Neutrophil (primary cell): ENCODE measurements around the gene PRKCE.

Source experiments
- H3K27ac ChIP-seq: fragments of 200-600 bp; sonication (generic); 2 replicates; pipeline ENCODE4 v1.5.1; 2016; ENCODE audit warnings: mild to moderate bottlenecking, moderate library complexity
- H3K27me3 ChIP-seq: fragments of 200-600 bp; sonication (generic); 2 replicates; pipeline ENCODE4 v1.6.0; 2016; ENCODE audit warnings: mild to moderate bottlenecking
- H3K36me3 ChIP-seq: fragments of 200-600 bp; sonication (generic); 2 replicates; pipeline ENCODE4 v1.5.1; 2017
- H3K4me1 ChIP-seq, 2 experiments: fragments of 200-600 bp in 1 of 2; sonication (generic) in 1 of 2; 1 replicate in 1 of 2; 2 replicates in 1 of 2; pipeline versions ENCODE4 v1.5.1 to v1.6.1; 2013 to 2016; ENCODE audit warnings: low read depth in 1 of 2, low read length in 1 of 2, mild to moderate bottlenecking in 1 of 2, moderate library complexity in 1 of 2; ENCODE audit not compliant: control insufficient read depth in 1 of 2, insufficient read depth in 1 of 2
- H3K4me3 ChIP-seq, 2 experiments: fragments of 200-600 bp in 1 of 2; sonication (generic) in 1 of 2; 1 replicate in 1 of 2; 2 replicates in 1 of 2; pipeline ENCODE4 v1.5.1; 2013 to 2016; ENCODE audit warnings: low read depth in 1 of 2, low read length in 1 of 2, mild to moderate bottlenecking in 1 of 2, moderate library complexity in 1 of 2
- H3K9me3 ChIP-seq: fragments of 200-600 bp; sonication (generic); 2 replicates; pipeline ENCODE4 v1.5.1; 2016
- CTCF ChIP-seq: fragments of 200-600 bp; sonication (generic); IDR thresholded peaks from 2 replicates; pipeline ENCODE4 v1.5.1; 2016; ENCODE audit warnings: antibody characterized with exemption

The PRKCE gene

GRCh38 chr2:45867800-45868199 is 216.3 kb downstream of the PRKCE start:
- Histone ChIP-seq H3K27me3 (no peaks in the 10 kb centered on the region), H3K9me3 (no peaks in the 10 kb centered on the region), H3K4me1 (peaks cover 0 to 2% of the 10 kb centered on the region in 2 experiments), H3K36me3 (no peaks in the 10 kb centered on the region), H3K27ac (no peak overlapping the region), H3K4me3 (no peak overlapping the region)
- TF ChIP-seq CTCF = no peak

GRCh38 chr2:45869165-45869501 is 217.7 kb downstream of the PRKCE start:
- Histone ChIP-seq H3K27me3 (no peaks in the 10 kb centered on the region), H3K36me3 (no peaks in the 10 kb centered on the region), H3K27ac (no peak overlapping the region), H3K4me3 (no peak overlapping the region), H3K9me3 (no peaks in the 10 kb centered on the region), H3K4me1 (no peaks in the 10 kb centered on the region)
- no peak for TF ChIP-seq CTCF

GRCh38 chr2:45871025-45871424 is 219.6 kb downstream of the PRKCE start:
- Histone ChIP-seq H3K27ac (no peak overlapping the region), H3K27me3 (no peaks in the 10 kb centered on the region), H3K4me3 (no peak overlapping the region), H3K9me3 (no peaks in the 10 kb centered on the region), H3K4me1 (no peaks in the 10 kb centered on the region), H3K36me3 (no peaks in the 10 kb centered on the region)
- no peak for TF ChIP-seq CTCF

GRCh38 chr2:45871541-45871940 is 220.1 kb downstream of the PRKCE start:
- Histone ChIP-seq H3K9me3 (peaks cover 3% of the 10 kb centered on the region), H3K4me3 (no peak overlapping the region), H3K27ac (no peak overlapping the region), H3K4me1 (no peaks in the 10 kb centered on the region), H3K36me3 (no peaks in the 10 kb centered on the region), H3K27me3 (no peaks in the 10 kb centered on the region)
- TF ChIP-seq CTCF = no peak

- Histone ChIP-seq H3K27me3 (no peaks in the 10 kb centered on the region), H3K4me3 (no peak overlapping the region), H3K27ac (no peak overlapping the region), H3K9me3 (peaks cover 4% of the 10 kb centered on the region), H3K4me1 (no peaks in the 10 kb centered on the region), H3K36me3 (no peaks in the 10 kb centered on the region)
- TF ChIP-seq CTCF = no peak
These were observed 220.7 kb downstream of the PRKCE start for GRCh38 chr2:45872211-45872610.

- H3K36me3 ChIP-seq = no peaks in the 10 kb centered on the region
- no peaks in the 10 kb centered on the region for H3K4me1 ChIP-seq
- no peaks in the 10 kb centered on the region for H3K27me3 ChIP-seq
These were observed 222.9 kb downstream of the PRKCE start for GRCh38 chr2:45874344-45874743.

More at GRCh38 chr2:45874344-45874743, 222.9 kb downstream of the PRKCE start:
- no peak overlapping the region for H3K4me3 ChIP-seq
- H3K27ac ChIP-seq = no peak overlapping the region
- no peak for TF ChIP-seq CTCF
- H3K9me3 ChIP-seq = peaks cover 4% of the 10 kb centered on the region
